Fibroblast of the aortic adventitia (primary cell): Measurements from ENCODE around the gene CUL9. TPM values are rescaled to one million over a fixed set of nuclear protein-coding genes. Genes with fewer than 3 reads are reported as not detected.

Source experiments
- DNase-seq: peaks from one replicate; pipeline ENCODE4 v3.0.0-alpha.2; 2010; ENCODE audit warnings: low read depth
- H3K4me3 ChIP-seq: 2 replicates; pipeline ENCODE4 v1.5.1; 2011; ENCODE audit warnings: low read depth, mild to moderate bottlenecking, control low read depth, low read length, moderate library complexity
- CTCF ChIP-seq: IDR thresholded peaks from 2 replicates; pipeline ENCODE4 v1.5.1; 2011; ENCODE audit warnings: mild to moderate bottlenecking, low read length, control low read depth, inconsistent platforms; ENCODE audit not compliant: insufficient read depth
- total RNA-seq: library from RNA; depleted of rRNA; stranded (reverse); fragments of >200 nt; gene quantifications from 2 replicates; pipeline ENCODE4 v1.2.3, GENCODE V29; 2012; ENCODE audit warnings: low replicate concordance

CUL9 gene
- total RNA-seq, 1 donor = 28.7 TPM

GRCh38 chr6:43146261-43146660 lies 35.7 kb upstream of the CUL9 start:
- no peak for TF ChIP-seq CTCF
- no peak for DNase-seq
- H3K4me3 ChIP-seq = no peak overlapping the region

- no peak for TF ChIP-seq CTCF
- no peak overlapping the region for H3K4me3 ChIP-seq
- DNase-seq = no peak
These were observed 35.0 kb upstream of the CUL9 start for GRCh38 chr6:43146709-43147688.

- no peak for DNase-seq
- H3K4me3 ChIP-seq = no peak overlapping the region
- TF ChIP-seq CTCF = no peak
These were observed 34.1 kb upstream of the CUL9 start for GRCh38 chr6:43147691-43148477.

- DNase-seq = peak; percentile 32
- no peak overlapping the region for H3K4me3 ChIP-seq
- TF ChIP-seq CTCF = no peak
These were observed 32.7 kb upstream of the CUL9 start for GRCh38 chr6:43149265-43149664.

GRCh38 chr6:43150051-43150751 lies 31.8 kb upstream of the CUL9 start:
- no peak overlapping the region for H3K4me3 ChIP-seq
- DNase-seq = peak; percentile 43
- no peak for TF ChIP-seq CTCF

- TF ChIP-seq CTCF = no peak
- H3K4me3 ChIP-seq = no peak overlapping the region
- no peak for DNase-seq
These were observed 22.4 kb upstream of the CUL9 start for GRCh38 chr6:43159599-43159998.
